Mesendoderm (in vitro differentiated cells): Measurements from ENCODE around the gene CADPS2.

Experiments used
- DNase-seq: peaks from one replicate; pipeline ENCODE4 v3.0.0; 2013
- H2AK5ac ChIP-seq: 2 replicates; pipeline ENCODE4 v1.6.1; 2013; ENCODE audit warnings: low read length, inconsistent platforms
- H2BK120ac ChIP-seq: 2 replicates; pipeline ENCODE4 v1.6.1; 2013; ENCODE audit warnings: low read depth, mild to moderate bottlenecking, low read length, moderate library complexity, mixed read lengths
- H2BK15ac ChIP-seq: replicated peaks from 2 replicates; pipeline ENCODE4 v1.6.1; 2013; ENCODE audit warnings: low read depth, mild to moderate bottlenecking, moderate library complexity
- H2BK5ac ChIP-seq: 2 replicates; pipeline ENCODE4 v1.6.1; 2013; ENCODE audit warnings: low read length, inconsistent platforms
- H3K18ac ChIP-seq: 2 replicates; pipeline ENCODE4 v1.6.1; 2013; ENCODE audit warnings: mild to moderate bottlenecking, low read length, mixed read lengths
- H3K23ac ChIP-seq: one replicate; pipeline ENCODE4 v1.6.1; 2013; ENCODE audit warnings: low read length
- H3K27ac ChIP-seq: 2 replicates; pipeline ENCODE4 v1.5.1; 2013; ENCODE audit warnings: low read depth, mild to moderate bottlenecking, inconsistent platforms, low read length, moderate library complexity
- H3K27me3 ChIP-seq: 2 replicates; pipeline ENCODE4 v1.6.1; 2013; ENCODE audit warnings: low read length, control low read depth, mild to moderate bottlenecking, inconsistent platforms; ENCODE audit not compliant: insufficient read depth, poor library complexity
- H3K36me3 ChIP-seq: 2 replicates; pipeline ENCODE4 v1.6.1; 2013; ENCODE audit warnings: low read length, inconsistent platforms; ENCODE audit not compliant: control insufficient read depth, insufficient read depth
- H3K4ac ChIP-seq: one replicate; pipeline ENCODE4 v1.6.1; 2013; ENCODE audit warnings: low read depth, mild to moderate bottlenecking, low read length, moderate library complexity
- H3K4me1 ChIP-seq: 2 replicates; pipeline ENCODE4 v1.6.1; 2013; ENCODE audit warnings: low read depth, low read length, inconsistent platforms; ENCODE audit not compliant: control insufficient read depth
- H3K4me2 ChIP-seq: 2 replicates; pipeline ENCODE4 v1.6.1; 2013; ENCODE audit warnings: low read length
- H3K4me3 ChIP-seq: 2 replicates; pipeline ENCODE4 v1.5.1; 2013; ENCODE audit warnings: mild to moderate bottlenecking, low read length
- H3K56ac ChIP-seq: one replicate; pipeline ENCODE4 v1.6.1; 2013; ENCODE audit warnings: low read length
- H3K79me1 ChIP-seq: 2 replicates; pipeline ENCODE4 v1.6.1; 2013; ENCODE audit warnings: low read length, inconsistent platforms
- H3K79me2 ChIP-seq: 2 replicates; pipeline ENCODE4 v1.6.1; 2013; ENCODE audit warnings: mild to moderate bottlenecking, low read length; ENCODE audit not compliant: control insufficient read depth, insufficient read depth
- H3K9ac ChIP-seq: 2 replicates; pipeline ENCODE4 v1.6.1; 2013; ENCODE audit warnings: low read length, inconsistent platforms
- H4K5ac ChIP-seq: one replicate; pipeline ENCODE4 v1.6.1; 2013; ENCODE audit warnings: low read length
- H4K8ac ChIP-seq: one replicate; pipeline ENCODE4 v1.6.1; 2013; ENCODE audit warnings: low read depth, mild to moderate bottlenecking, control low read depth, low read length, moderate library complexity
- WGBS: extraction: QIAGEN DNeasy Blood & Tissue Kit; methylation state at CpG from one replicate; pipeline ENCODE4 v1.1.7; 2013; ENCODE audit warnings: low lambda C conversion rate, missing lambda C conversion rate; ENCODE audit not compliant: insufficient coverage; ENCODE audit errors: extremely low coverage; 5-methylcytosine and 5-hydroxymethylcytosine counted together

Gene CADPS2

GRCh38 chr7:122629412-122629953 lies 256.8 kb downstream of the CADPS2 start:
- H3K4me2 ChIP-seq, result no peak overlapping the region
- no peak overlapping the region for H3K23ac ChIP-seq
- no peaks in the 10 kb centered on the region for H3K27me3 ChIP-seq
- no peak overlapping the region for H3K27ac ChIP-seq
- no peak overlapping the region for H2BK120ac ChIP-seq
- DNase-seq, result no peak
- no peak overlapping the region for H3K56ac ChIP-seq
- no peaks in the 10 kb centered on the region for H3K36me3 ChIP-seq
- H2BK15ac ChIP-seq, result no peak overlapping the region
- no peak overlapping the region for H3K9ac ChIP-seq
- no peaks in the 10 kb centered on the region for H3K4me1 ChIP-seq
- no peak overlapping the region for H2BK5ac ChIP-seq
- H3K4ac ChIP-seq, result no peak overlapping the region
- H4K5ac ChIP-seq, result no peak overlapping the region
- H3K79me2 ChIP-seq, result no peaks in the 10 kb centered on the region
- H3K4me3 ChIP-seq, result no peak overlapping the region
- H3K18ac ChIP-seq, result no peak overlapping the region
- H3K79me1 ChIP-seq, result no peaks in the 10 kb centered on the region
- no peak overlapping the region for H2AK5ac ChIP-seq
- H4K8ac ChIP-seq, result no peak overlapping the region

GRCh38 chr7:122628651-122629411 lies 257.4 kb downstream of the CADPS2 start:
- H3K79me2 ChIP-seq, result no peaks in the 10 kb centered on the region
- WGBS, result no CpG with 5 or more reads among the region's 5 CpGs
- H2AK5ac ChIP-seq, result no peak overlapping the region
- H3K4ac ChIP-seq, result no peak overlapping the region
- H3K27me3 ChIP-seq, result no peaks in the 10 kb centered on the region
- H3K4me1 ChIP-seq, result no peaks in the 10 kb centered on the region
- H3K36me3 ChIP-seq, result no peaks in the 10 kb centered on the region
- no peak overlapping the region for H3K18ac ChIP-seq
- no peak overlapping the region for H3K9ac ChIP-seq
- H2BK15ac ChIP-seq, result no peak overlapping the region
- H2BK5ac ChIP-seq, result no peak overlapping the region
- no peak overlapping the region for H3K56ac ChIP-seq
- DNase-seq, result no peak
- no peak overlapping the region for H2BK120ac ChIP-seq
- H3K4me2 ChIP-seq, result no peak overlapping the region
- H3K23ac ChIP-seq, result no peak overlapping the region
- no peak overlapping the region for H4K8ac ChIP-seq
- H4K5ac ChIP-seq, result no peak overlapping the region
- no peaks in the 10 kb centered on the region for H3K79me1 ChIP-seq
- no peak overlapping the region for H3K27ac ChIP-seq
- H3K4me3 ChIP-seq, result no peak overlapping the region

GRCh38 chr7:122626785-122627184 lies 259.5 kb downstream of the CADPS2 start:
- no peak for DNase-seq
- no peaks in the 10 kb centered on the region for H3K36me3 ChIP-seq
- H3K27me3 ChIP-seq, result no peaks in the 10 kb centered on the region
- no peak overlapping the region for H2BK5ac ChIP-seq
- H3K9ac ChIP-seq, result no peak overlapping the region
- no peak overlapping the region for H2AK5ac ChIP-seq
- H3K4me2 ChIP-seq, result no peak overlapping the region
- no CpG with 5 or more reads among the region's 3 CpGs for WGBS
- no peaks in the 10 kb centered on the region for H3K79me2 ChIP-seq
- no peak overlapping the region for H2BK120ac ChIP-seq
- H2BK15ac ChIP-seq, result no peak overlapping the region
- no peak overlapping the region for H4K8ac ChIP-seq
- no peaks in the 10 kb centered on the region for H3K79me1 ChIP-seq
- no peak overlapping the region for H3K27ac ChIP-seq
- H3K23ac ChIP-seq, result no peak overlapping the region
- no peak overlapping the region for H3K4me3 ChIP-seq
- no peak overlapping the region for H3K18ac ChIP-seq
- H4K5ac ChIP-seq, result no peak overlapping the region
- no peak overlapping the region for H3K4ac ChIP-seq
- no peaks in the 10 kb centered on the region for H3K4me1 ChIP-seq
- H3K56ac ChIP-seq, result no peak overlapping the region

GRCh38 chr7:122622682-122623081 lies 263.6 kb downstream of the CADPS2 start:
- WGBS, result no CpG with 5 or more reads among the region's 1 CpG
- H2BK15ac ChIP-seq, result no peak overlapping the region
- no peak for DNase-seq
- no peaks in the 10 kb centered on the region for H3K79me1 ChIP-seq
- H3K56ac ChIP-seq, result no peak overlapping the region
- no peak overlapping the region for H2BK5ac ChIP-seq
- no peak overlapping the region for H2AK5ac ChIP-seq
- H3K27ac ChIP-seq, result no peak overlapping the region
- H3K4ac ChIP-seq, result no peak overlapping the region
- no peak overlapping the region for H4K5ac ChIP-seq
- no peak overlapping the region for H3K18ac ChIP-seq
- H3K23ac ChIP-seq, result no peak overlapping the region
- no peak overlapping the region for H3K9ac ChIP-seq
- H3K4me1 ChIP-seq, result no peaks in the 10 kb centered on the region
- no peaks in the 10 kb centered on the region for H3K36me3 ChIP-seq
- no peak overlapping the region for H2BK120ac ChIP-seq
- H4K8ac ChIP-seq, result no peak overlapping the region
- H3K27me3 ChIP-seq, result no peaks in the 10 kb centered on the region
- no peak overlapping the region for H3K4me3 ChIP-seq
- no peaks in the 10 kb centered on the region for H3K79me2 ChIP-seq
- no peak overlapping the region for H3K4me2 ChIP-seq

GRCh38 chr7:122619664-122620063 lies 266.6 kb downstream of the CADPS2 start:
- H3K4me2 ChIP-seq, result no peak overlapping the region

More at GRCh38 chr7:122619664-122620063, 266.6 kb downstream of the CADPS2 start:
- Histone ChIP-seq H3K56ac (no peak overlapping the region), H3K27ac (no peak overlapping the region), H2BK15ac (no peak overlapping the region), H4K5ac (no peak overlapping the region), H3K27me3 (no peaks in the 10 kb centered on the region), H3K4me3 (no peak overlapping the region), H4K8ac (no peak overlapping the region), H2BK5ac (no peak overlapping the region), H2BK120ac (no peak overlapping the region), H3K23ac (no peak overlapping the region), H3K79me1 (no peaks in the 10 kb centered on the region), H3K36me3 (no peaks in the 10 kb centered on the region), H3K9ac (no peak overlapping the region), H3K79me2 (no peaks in the 10 kb centered on the region), H3K4ac (no peak overlapping the region), H3K18ac (no peak overlapping the region), H3K4me1 (no peaks in the 10 kb centered on the region), H2AK5ac (no peak overlapping the region)
- WGBS, result no CpG with 5 or more reads among the region's 2 CpGs
- DNase-seq, result no peak
